ENCODE results near the gene SH3BP2.

GRCh38 chr4:2789351-2789750, 3.5 kb upstream of the SH3BP2 start:
- TF ChIP-seq POLR2A (IDR thresholded peaks at IDR 0.05) (no peak), CTCF (IDR thresholded peaks at IDR 0.05) (no peak), POLR2AphosphoS5 (IDR thresholded peaks at IDR 0.05) (no peak)

All from prostate gland (tissue), 2 donors.